Pancreas (tissue), 10 donors: ENCODE data around the gene BEST3. TPM values are rescaled to one million over a fixed set of nuclear protein-coding genes. Genes with fewer than 3 reads are reported as not detected.
"Not testable (repeated sequence)": the region's sequence is repeated elsewhere in the genome, so short reads cannot be mapped to it uniquely, and the experiment has no call there.

Experiments
- ATAC-seq, 4 donors: fragments of 200-7000 bp; cut with Tn5 transposase; one replicate each; pipeline versions ENCODE4 v1.8.0 to v1.9.1; 2020; ENCODE audit warnings: mild to moderate bottlenecking in 4 of 4, moderate library complexity in 4 of 4
- DNase-seq, 6 donors: peaks; one replicate each; pipeline ENCODE4 v3.0.0-alpha.2; 2020
- FAIRE-seq: peaks from 2 replicates; lab custom pipeline; 2012; peaks lifted over from hg19 to GRCh38; lab: Jason Lieb, UNC
- H3K27ac ChIP-seq, 4 donors: fragments of 200-600 bp; sonication (generic); 1 replicate in 3 of 4; 2 replicates in 1 of 4; pipeline versions ENCODE4 v1.5.0 to v1.8.0; 2020
- H3K27me3 ChIP-seq, 4 donors: fragments of 200-600 bp; one replicate each; pipeline ENCODE4 v1.8.0; 2021
- H3K36me3 ChIP-seq, 3 donors: fragments of 200-600 bp; sonication (generic) in 1 of 3; one replicate each; pipeline versions ENCODE4 v1.5.0 to v1.8.0; 2020 to 2021
- H3K4me1 ChIP-seq, 3 donors: fragments of 200-600 bp; one replicate each; pipeline ENCODE4 v1.8.0; 2021
- H3K4me3 ChIP-seq, 4 donors: fragments of 200-600 bp; sonication (generic) in 2 of 4; one replicate each; pipeline versions ENCODE4 v1.5.0 to v1.8.0; 2020 to 2021
- H3K9me3 ChIP-seq, 4 donors: fragments of 200-600 bp; one replicate each; pipeline ENCODE4 v1.8.0; 2021
- CTCF ChIP-seq, 4 donors: fragments of 200-600 bp; sonication (generic) in 3 of 4; IDR thresholded peaks; one replicate each; pipeline versions ENCODE4 v1.5.0 to v1.8.0; 2021; ENCODE audit warnings: antibody characterized with exemption in 4 of 4
- WGBS, 2 donors: extraction: QIAGEN DNeasy Blood & Tissue Kit; methylation state at CpG; one replicate each; pipeline ENCODE4 v1.1.7; 2013; 5-methylcytosine and 5-hydroxymethylcytosine counted together
- intact Hi-C, 3 donors: fragments of 100-400 bp; cut with DNase I; formaldehyde crosslinking; loops; one replicate each; pipeline versions ENCODE4 v1.11.1 to v1.14.2; 2022
- polyA plus RNA-seq, 2 donors: library from polyadenylated mRNA; stranded (reverse); fragments of 200-250 nt; gene quantifications; one replicate each; pipeline ENCODE4 v1.2.3, GENCODE V29; 2013
- total RNA-seq, 6 donors: library from RNA; stranded (reverse); fragmentation: NEBNext Ultra II Directional in 4 of 6; extraction: Animal tissue kit (Norgen Biotek cat#: 25700) in 4 of 6; gene quantifications; one replicate each; pipeline versions ENCODE4 v1.2.1 to v1.2.4, GENCODE V29; 2021 to 2023
- donor health status: healthy with polysubstance abuse.
- donor health status: DM: no; HTN: no; CAD: no; lungs with moderate emphysema.
- donor health status: DM: no; HTN: no; CAD: no.
- donor health status: control.
- donor health status: control.
- donor health status: Bipolar disorder and iron deficiency.
- donor health status: DM: yes; HTN: yes; CAD: no.
- donor health status: DM: no; HTN: no; CAD: no.
- donor health status: DM: no; HTN: no; CAD: no.
- donor health status: DM: yes; HTN: yes; CAD: no.

BEST3 gene
- total and polyA plus RNA-seq, 8 donors, result 0.12 to 2.8 (median 1.2) TPM; not detected in 2

- Histone ChIP-seq H3K4me3 (no peak overlapping the region), H3K27me3 (no peaks in the 10 kb centered on the region), H3K27ac (no peak overlapping the region), H3K36me3 (no peaks in the 10 kb centered on the region), H3K4me1 (no peaks in the 10 kb centered on the region), H3K9me3 (no peaks in the 10 kb centered on the region)
- no peak for DNase-seq
- 91 to 93% methylated on average over 4 of the region's 4 CpGs for WGBS, 2 donors
- no peak for FAIRE-seq
- no peak for TF ChIP-seq CTCF (IDR thresholded peaks at IDR 0.05)
- ATAC-seq, result no peak
- intact Hi-C loops, result no loop called here
These were observed 27.5 kb downstream of the BEST3 start for GRCh38 chr12:69671597-69671996.

DNA sequence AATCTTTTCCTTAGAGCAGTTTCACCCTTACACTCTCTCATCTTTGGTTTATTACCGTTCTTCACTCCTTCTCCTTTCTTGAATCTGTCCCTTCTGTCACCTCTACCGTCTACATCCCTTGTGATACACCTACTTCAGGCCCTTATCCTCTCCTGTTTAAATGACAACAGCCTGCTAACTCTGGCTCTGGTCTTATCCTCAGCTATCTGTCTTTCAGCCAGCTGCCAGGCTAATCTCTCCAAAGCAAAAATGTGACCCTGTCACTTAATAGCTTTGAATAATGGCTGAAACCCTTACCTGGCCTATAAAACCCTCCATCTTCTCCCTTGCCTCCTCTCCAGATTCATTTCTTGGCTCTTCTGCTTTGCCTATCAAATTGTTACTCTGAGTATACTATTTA, 32.3 kb downstream of the BEST3 start:
- Histone ChIP-seq H3K4me1 (no peaks in the 10 kb centered on the region), H3K9me3 (no peaks in the 10 kb centered on the region), H3K4me3 (no peak overlapping the region), H3K36me3 (no peaks in the 10 kb centered on the region), H3K27me3 (no peaks in the 10 kb centered on the region), H3K27ac (no peak overlapping the region)
- no peak for DNase-seq
- no peak for TF ChIP-seq CTCF (IDR thresholded peaks at IDR 0.05)
- FAIRE-seq, result no peak
- ATAC-seq, result no peak
- WGBS, 2 donors, result 63 to 77% methylated on average over 2 of the region's 2 CpGs
- intact Hi-C loops, result no loop called here

GRCh38 chr12:69664930-69665377, 34.1 kb downstream of the BEST3 start:
- intact Hi-C loops, H3K9me3 ChIP-seq, H3K27ac ChIP-seq, H3K36me3 ChIP-seq, H3K4me1 ChIP-seq, H3K4me3 ChIP-seq, FAIRE-seq, H3K27me3 ChIP-seq: not testable (repeated sequence)
- DNase-seq, result peak in 1 of 6 donors; percentile 13
- 65 to 68% methylated on average over 6 of the region's 6 CpGs for WGBS, 2 donors
- ATAC-seq, result peak in 2 of 4 donors; percentile 48 to 80

GRCh38 chr12:69663726-69664125, 35.4 kb downstream of the BEST3 start:
- no peak for FAIRE-seq
- 89 to 90% methylated on average over 3 of the region's 3 CpGs for WGBS, 2 donors
- intact Hi-C loops, result no loop called here

DNA sequence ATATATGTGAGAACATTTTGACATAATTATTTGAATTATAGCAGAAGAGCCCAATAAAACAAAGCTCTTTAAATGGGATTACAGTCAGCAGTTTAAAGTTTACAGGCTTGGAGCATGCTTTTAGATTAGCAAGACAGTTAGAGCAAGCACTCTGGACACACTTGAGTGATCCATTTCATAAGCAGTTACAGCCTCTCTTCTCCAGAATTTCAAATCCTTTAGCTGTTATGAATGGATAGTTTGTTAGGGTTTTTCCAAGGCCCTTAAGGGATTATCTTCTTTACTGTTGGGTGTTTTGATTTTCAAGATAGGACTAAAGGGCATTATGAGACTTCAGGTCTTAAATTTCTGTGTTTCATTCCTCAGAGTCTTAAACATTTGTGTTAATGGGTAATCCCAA, 36.3 kb downstream of the BEST3 start:
- intact Hi-C loops, result no loop called here
- no peak for TF ChIP-seq CTCF (IDR thresholded peaks at IDR 0.05)
- Histone ChIP-seq H3K4me3 (no peak overlapping the region), H3K9me3 (no peaks in the 10 kb centered on the region), H3K27me3 (no peaks in the 10 kb centered on the region), H3K4me1 (no peaks in the 10 kb centered on the region), H3K36me3 (no peaks in the 10 kb centered on the region), H3K27ac (no peak overlapping the region)
- DNase-seq (no peak), ATAC-seq (no peak), FAIRE-seq (no peak)

More at GRCh38 chr12:69663726-69664125, 35.4 kb downstream of the BEST3 start:
- ATAC-seq (no peak), DNase-seq (no peak)
- Histone ChIP-seq H3K4me3 (no peak overlapping the region), H3K4me1 (no peaks in the 10 kb centered on the region), H3K9me3 (no peaks in the 10 kb centered on the region), H3K27ac (no peak overlapping the region), H3K27me3 (no peaks in the 10 kb centered on the region), H3K36me3 (no peaks in the 10 kb centered on the region)
- no peak for TF ChIP-seq CTCF (IDR thresholded peaks at IDR 0.05)
